DMS153 treated with DMSO at 0.1 percent for 48 hours (cell line): ENCODE measurements around the gene WSCD1.

Source experiments
- DNase-seq: peaks from one replicate; lab custom pipeline; 2025; ENCODE audit not compliant: unreplicated experiment; lab: John Stamatoyannopoulos, UW

The WSCD1 gene

GRCh38 chr17:6147042-6147441 is 76.9 kb downstream of the WSCD1 start:
- no peak for DNase-seq

GRCh38 chr17:6153375-6153774 is 83.2 kb downstream of the WSCD1 start:
- no peak for DNase-seq

GRCh38 chr17:6157716-6158115 is 87.5 kb downstream of the WSCD1 start:
- DNase-seq: no peak

GRCh38 chr17:6159541-6160231 is 89.5 kb downstream of the WSCD1 start:
- DNase-seq: no peak

- DNase-seq: no peak
Observed at GRCh38 chr17:6160232-6160555, 90.0 kb downstream of the WSCD1 start.

GRCh38 chr17:6160911-6161855 is 91.0 kb downstream of the WSCD1 start:
- no peak for DNase-seq

GRCh38 chr17:6162216-6162615 is 92.0 kb downstream of the WSCD1 start:
- DNase-seq: no peak

- no peak for DNase-seq
Observed at GRCh38 chr17:6162892-6163291, 92.7 kb downstream of the WSCD1 start.

- peak; percentile 58 for DNase-seq
Observed at GRCh38 chr17:6163612-6164333, 93.6 kb downstream of the WSCD1 start.

- DNase-seq: no peak
Observed at GRCh38 chr17:6164996-6165395, 94.8 kb downstream of the WSCD1 start.

GRCh38 chr17:6165806-6166205 is 95.6 kb downstream of the WSCD1 start:
- no peak for DNase-seq

- DNase-seq: no peak
Observed at GRCh38 chr17:6166492-6167179, 96.5 kb downstream of the WSCD1 start.

- DNase-seq: no peak
Observed at GRCh38 chr17:6168296-6168695, 98.1 kb downstream of the WSCD1 start.

GRCh38 chr17:6170349-6170748 is 100.2 kb downstream of the WSCD1 start:
- DNase-seq: no peak

- no peak for DNase-seq
Observed at GRCh38 chr17:6172642-6173330, 102.6 kb downstream of the WSCD1 start.

- no peak for DNase-seq
Observed at GRCh38 chr17:6173653-6174052, 103.5 kb downstream of the WSCD1 start.
